GM12865 (cell line): Measurements from ENCODE around the gene IRF2.
"Not testable (repeated sequence)": the region's sequence is repeated elsewhere in the genome, so short reads cannot be mapped to it uniquely, and the experiment has no call there.

ENCODE experiments used
- DNase-seq: peaks from one replicate; pipeline ENCODE4 v3.0.0; 2010; ENCODE audit warnings: low read depth
- H3K4me3 ChIP-seq: 2 replicates; pipeline ENCODE4 v1.5.1; 2011; ENCODE audit warnings: mild to moderate bottlenecking, low read depth, low read length, control low read depth
- CTCF ChIP-seq: IDR thresholded peaks from 2 replicates; pipeline ENCODE4 v1.5.1; 2011; ENCODE audit warnings: low read length, control low read depth, low read depth, inconsistent platforms; ENCODE audit not compliant: insufficient read depth; ENCODE audit errors: missing control alignments

Gene IRF2

GRCh38 chr4:184382189-184382846 lies 92.0 kb downstream of the IRF2 start:
- H3K4me3 ChIP-seq, result peak overlapping the region; percentile 58
- DNase-seq, result peak; percentile 72
- TF ChIP-seq CTCF, result no peak

GRCh38 chr4:184380707-184381106 lies 93.6 kb downstream of the IRF2 start:
- no peak for TF ChIP-seq CTCF
- no peak overlapping the region for H3K4me3 ChIP-seq
- DNase-seq, result no peak

GRCh38 chr4:184380214-184380613 lies 94.1 kb downstream of the IRF2 start:
- not testable (repeated sequence) for H3K4me3 ChIP-seq, DNase-seq

- no peak for TF ChIP-seq CTCF
- no peak for DNase-seq
- no peak overlapping the region for H3K4me3 ChIP-seq
Observed at GRCh38 chr4:184376923-184377322, 97.4 kb downstream of the IRF2 start.

- no peak for TF ChIP-seq CTCF
- H3K4me3 ChIP-seq, result no peak overlapping the region
- no peak for DNase-seq
Observed at GRCh38 chr4:184376126-184376838, 98.1 kb downstream of the IRF2 start.

GRCh38 chr4:184375623-184376022 lies 98.7 kb downstream of the IRF2 start:
- not testable (repeated sequence) for DNase-seq, H3K4me3 ChIP-seq

GRCh38 chr4:184375027-184375426 lies 99.3 kb downstream of the IRF2 start:
- no peak overlapping the region for H3K4me3 ChIP-seq
- no peak for DNase-seq
- no peak for TF ChIP-seq CTCF

GRCh38 chr4:184373886-184374405 lies 100.4 kb downstream of the IRF2 start:
- DNase-seq, result no peak
- TF ChIP-seq CTCF, result no peak

More at GRCh38 chr4:184373886-184374405, 100.4 kb downstream of the IRF2 start:
- no peak overlapping the region for H3K4me3 ChIP-seq
